K562 (cell line): ENCODE results near the gene ZNF23. TPM values are rescaled to one million over a fixed set of nuclear protein-coding genes. Genes with fewer than 3 reads are reported as not detected.
A peak's percentile ranks its signal among the peaks of the same experiment; 100 is the strongest.

ENCODE experiments used
- FOXA3 ChIP-seq, 2 experiments: fragments of 450-650 bp in 1 of 2; sonication (generic) in 1 of 2; formaldehyde crosslinking; IDR thresholded peaks in 1 of 2; conservative IDR thresholded peaks in 1 of 2; 2 replicates each; pipeline versions ENCODE4 v1.4.0 to v1.8.0; 2020 to 2022; ENCODE audit warnings: mild to moderate bottlenecking in 2 of 2, missing genetic modification reagents in 1 of 2
- HDAC8 ChIP-seq: fragments of 450-650 bp; IDR thresholded peaks from 2 replicates; pipeline ENCODE4 v1.6.1; 2016; ENCODE audit warnings: mild to moderate bottlenecking, missing genetic modification characterization, moderate library complexity, missing compliant biosample characterization
- JUNB ChIP-seq: fragments of 450-650 bp; formaldehyde crosslinking; conservative IDR thresholded peaks from 2 replicates; pipeline ENCODE4 v1.4.0; 2020; ENCODE audit warnings: mild to moderate bottlenecking
- KDM1A ChIP-seq, 2 experiments: fragments of 450-650 bp; IDR thresholded peaks; 2 replicates each; pipeline ENCODE4 v1.6.1; 2016; ENCODE audit warnings: mild to moderate bottlenecking in 2 of 2
- MEF2D ChIP-seq: conservative IDR thresholded peaks from 2 replicates; pipeline ENCODE4 v1.6.1; 2016; ENCODE audit warnings: low read depth, missing genetic modification characterization, missing compliant biosample characterization
- MGA ChIP-seq: fragments of 450-650 bp; IDR thresholded peaks from 2 replicates; pipeline ENCODE4 v1.6.1; 2016; ENCODE audit warnings: mild to moderate bottlenecking, moderate library complexity
- PHF21A ChIP-seq: fragments of 450-650 bp; IDR thresholded peaks from 2 replicates; pipeline ENCODE4 v1.6.1; 2017; ENCODE audit warnings: low read depth, borderline replicate concordance
- POLR2H ChIP-seq: IDR thresholded peaks from 2 replicates; pipeline ENCODE4 v1.6.1; 2016; ENCODE audit warnings: missing genetic modification characterization, low read depth, mild to moderate bottlenecking, control low read depth, missing compliant biosample characterization, moderate library complexity
- STAT6 ChIP-seq: sonication (generic); formaldehyde crosslinking; IDR thresholded peaks from 2 replicates; pipeline ENCODE4 v1.8.1; 2023; ENCODE audit warnings: mild to moderate bottlenecking, missing genetic modification reagents
- ZNF175 ChIP-seq: fragments of 200-800 bp; sonication (Bioruptor generic); IDR thresholded peaks from 2 replicates; pipeline ENCODE4 v1.6.1; 2016; ENCODE audit warnings: low read depth, mild to moderate bottlenecking, missing genetic modification characterization, missing compliant biosample characterization
- ZSCAN32 ChIP-seq: fragments of 450-650 bp; formaldehyde crosslinking; IDR thresholded peaks from 2 replicates; pipeline ENCODE4 v1.4.0; 2020; ENCODE audit warnings: mild to moderate bottlenecking, moderate library complexity
- polyA plus RNA-seq, 8 experiments: library from polyadenylated mRNA; depleted of rRNA in 4 of 8; stranded (reverse) in 5 of 8; unstranded in 3 of 8; fragments of >200 nt; fragmentation: Nextera tagmentation in 2 of 8; fragmentation: Illumina TruSeq in 1 of 8; extraction: Ambion mirVana in 2 of 8; extraction: Trizol in 1 of 8; gene quantifications; 2 replicates each; pipeline versions ENCODE4 v1.2.1 to v1.2.3, GENCODE V29; 2011 to 2014; ENCODE audit warnings: inconsistent platforms in 1 of 8, missing spikeins in 1 of 8
- total RNA-seq, 7 experiments: library from RNA; depleted of rRNA in 6 of 7; stranded (reverse); fragments of >200 nt in 6 of 7; fragmentation: Illumina TruSeq in 2 of 7; extraction: Trizol in 2 of 7; gene quantifications; 2 replicates each; pipeline versions ENCODE4 v1.2.1 to v1.2.3, GENCODE V29; 2011 to 2021; ENCODE audit warnings: low replicate concordance in 1 of 7

The ZNF23 gene
- total and polyA plus RNA-seq, 9 of the 15 experiments (the other 6 are each of a cell fraction or from before 2014, with no cell fraction given) = 4.7 to 13.4 (median 11.2) TPM

GRCh38 chr16:71467810-71468209, 5.8 kb upstream of the ZNF23 start (continued):
- TF ChIP-seq MGA (no peak), FOXA3 (CRISPR knock-in tag; conservative IDR thresholded peaks at IDR 0.05 in 1 of 2, IDR thresholded peaks at IDR 0.05 in 1 of 2) (0 out of 4 replicates have a peak, but pooled peaks of 1 of the 2 experiments have one; percentile 28), JUNB (CRISPR knock-in tag) (no peak), PHF21A (no peak), ZNF175 (CRISPR knock-in tag) (peak; percentile 92), STAT6 (CRISPR knock-in tag) (no peak), ZSCAN32 (no peak), KDM1A (IDR thresholded peaks at IDR 0.05) (no peak), POLR2H (tag) (no peak), MEF2D (tag) (no peak), HDAC8 (no peak)
